K562 (cell line): ENCODE measurements around the gene SYNJ2. TPM values are rescaled to one million over a fixed set of nuclear protein-coding genes. Genes with fewer than 3 reads are reported as not detected.

ENCODE experiments used
- ATF1 ChIP-seq, 2 experiments: fragments of 450-650 bp in 1 of 2; IDR thresholded peaks; 2 replicates each; pipeline ENCODE4 v1.6.1; 2016; ENCODE audit warnings: missing compliant biosample characterization in 1 of 2, missing genetic modification characterization in 1 of 2
- CCNT2 ChIP-seq: IDR thresholded peaks from 2 replicates; pipeline ENCODE4 v1.6.1; 2011; ENCODE audit warnings: borderline replicate concordance, low read depth, mild to moderate bottlenecking, moderate library complexity, mixed read lengths, low read length; ENCODE audit not compliant: insufficient read length; ENCODE audit errors: extremely low read depth
- DMBX1 ChIP-seq: fragments of 250-450 bp; sonication (Bioruptor Pico); IDR thresholded peaks from 2 replicates; pipeline ENCODE4 v1.8.0; 2022; ENCODE audit warnings: inconsistent platforms, mild to moderate bottlenecking, moderate library complexity, borderline replicate concordance
- DPF2 ChIP-seq: fragments of 450-650 bp; IDR thresholded peaks from 2 replicates; pipeline ENCODE4 v1.6.1; 2016
- ELF2 ChIP-seq: fragments of 250-450 bp; sonication (Bioruptor Pico); IDR thresholded peaks from 2 replicates; pipeline ENCODE4 v1.5.0; 2021; ENCODE audit warnings: mild to moderate bottlenecking
- ETS2 ChIP-seq: IDR thresholded peaks from 2 replicates; pipeline ENCODE4 v1.6.1; 2016; ENCODE audit warnings: borderline replicate concordance, missing genetic modification characterization, mild to moderate bottlenecking, moderate library complexity, missing compliant biosample characterization; ENCODE audit not compliant: poor library complexity, severe bottlenecking
- LEF1 ChIP-seq: fragments of 450-650 bp; IDR thresholded peaks from 2 replicates; pipeline ENCODE4 v1.6.1; 2016; ENCODE audit warnings: mild to moderate bottlenecking
- MEF2D ChIP-seq: conservative IDR thresholded peaks from 2 replicates; pipeline ENCODE4 v1.6.1; 2016; ENCODE audit warnings: low read depth, missing genetic modification characterization, missing compliant biosample characterization
- NCOA1 ChIP-seq: fragments of 450-650 bp; IDR thresholded peaks from 2 replicates; pipeline ENCODE4 v1.6.1; 2016; ENCODE audit warnings: low read depth
- RB1 ChIP-seq: fragments of 450-650 bp; IDR thresholded peaks from 2 replicates; pipeline ENCODE4 v1.6.1; 2017; ENCODE audit warnings: low read depth, mild to moderate bottlenecking
- RBM22 ChIP-seq: fragments of 200-400 bp; formaldehyde crosslinking; IDR thresholded peaks from 2 replicates; pipeline ENCODE4 v1.6.1; 2018; ENCODE audit warnings: low read length, low read depth; ENCODE audit not compliant: poor library complexity, severe bottlenecking
- TBP ChIP-seq: optimal IDR thresholded peaks from 2 replicates; pipeline ENCODE3; 2011; ENCODE audit warnings: low read depth, low read length, improper control_type of control experiment
- YY1 ChIP-seq, 3 experiments: IDR thresholded peaks; 2 replicates each; pipeline ENCODE4 v1.6.1; 2011; ENCODE audit warnings: low read length in 2 of 3, mild to moderate bottlenecking in 2 of 3, moderate library complexity in 2 of 3, borderline replicate concordance in 1 of 3, control low read depth in 1 of 3, low read depth in 1 of 3; ENCODE audit not compliant: insufficient read depth in 3 of 3, insufficient replicate concordance in 2 of 3, control insufficient read depth in 1 of 3, insufficient read length in 1 of 3; ENCODE audit errors: extremely low read depth in 1 of 3
- ZNF57 ChIP-seq: fragments of 450-650 bp; formaldehyde crosslinking; IDR thresholded peaks from 2 replicates; pipeline ENCODE4 v1.4.0; 2020; ENCODE audit warnings: mild to moderate bottlenecking, moderate library complexity
- ZNF707 ChIP-seq: fragments of 250-450 bp; sonication (Bioruptor Pico); conservative IDR thresholded peaks from 2 replicates; pipeline ENCODE4 v1.8.0; 2022; ENCODE audit warnings: inconsistent platforms, mild to moderate bottlenecking, moderate library complexity
- polyA plus RNA-seq, 8 experiments: library from polyadenylated mRNA; depleted of rRNA in 4 of 8; stranded (reverse) in 5 of 8; unstranded in 3 of 8; fragments of >200 nt; fragmentation: Nextera tagmentation in 2 of 8; fragmentation: Illumina TruSeq in 1 of 8; extraction: Ambion mirVana in 2 of 8; extraction: Trizol in 1 of 8; gene quantifications; 2 replicates each; pipeline versions ENCODE4 v1.2.1 to v1.2.3, GENCODE V29; 2011 to 2014; ENCODE audit warnings: inconsistent platforms in 1 of 8, missing spikeins in 1 of 8
- total RNA-seq, 7 experiments: library from RNA; depleted of rRNA in 6 of 7; stranded (reverse); fragments of >200 nt in 6 of 7; fragmentation: Illumina TruSeq in 2 of 7; extraction: Trizol in 2 of 7; gene quantifications; 2 replicates each; pipeline versions ENCODE4 v1.2.1 to v1.2.3, GENCODE V29; 2011 to 2021; ENCODE audit warnings: low replicate concordance in 1 of 7
- TF ChIP-seq, protein P1 (sequence below): fragments of 450-650 bp; formaldehyde crosslinking; IDR thresholded peaks from 2 replicates; pipeline ENCODE4 v1.4.0; 2020; ENCODE audit warnings: mild to moderate bottlenecking, moderate library complexity
- TF ChIP-seq, protein P2 (sequence below): fragments of 250-450 bp; sonication (Bioruptor Pico); IDR thresholded peaks from 2 replicates; pipeline ENCODE4 v1.9.0; 2021; ENCODE audit warnings: mild to moderate bottlenecking
- TF ChIP-seq, protein P3 (sequence below), 3 experiments: fragments of 200-800 bp in 1 of 3; fragments of 250-450 bp in 1 of 3; fragments of 450-650 bp in 1 of 3; sonication (Bioruptor Pico) in 1 of 3; sonication (Bioruptor generic) in 1 of 3; formaldehyde crosslinking in 1 of 3; IDR thresholded peaks; 2 replicates each; pipeline versions ENCODE4 v1.6.1 to v1.8.0; 2016 to 2022; ENCODE audit warnings: mild to moderate bottlenecking in 2 of 3, missing genetic modification characterization in 2 of 3, missing compliant biosample characterization in 1 of 3, moderate library complexity in 1 of 3
- TF ChIP-seq, protein P4 (sequence below), 2 experiments: fragments of 450-650 bp; conservative IDR thresholded peaks; 2 replicates each; pipeline ENCODE4 v1.6.1; 2017; ENCODE audit warnings: mild to moderate bottlenecking in 2 of 2, moderate library complexity in 2 of 2

SYNJ2 gene
- total and polyA plus RNA-seq, 9 of the 15 experiments (the other 6 are each of a cell fraction or from before 2014, with no cell fraction given): 3.0 to 27.7 (median 17.8) TPM

DNA sequence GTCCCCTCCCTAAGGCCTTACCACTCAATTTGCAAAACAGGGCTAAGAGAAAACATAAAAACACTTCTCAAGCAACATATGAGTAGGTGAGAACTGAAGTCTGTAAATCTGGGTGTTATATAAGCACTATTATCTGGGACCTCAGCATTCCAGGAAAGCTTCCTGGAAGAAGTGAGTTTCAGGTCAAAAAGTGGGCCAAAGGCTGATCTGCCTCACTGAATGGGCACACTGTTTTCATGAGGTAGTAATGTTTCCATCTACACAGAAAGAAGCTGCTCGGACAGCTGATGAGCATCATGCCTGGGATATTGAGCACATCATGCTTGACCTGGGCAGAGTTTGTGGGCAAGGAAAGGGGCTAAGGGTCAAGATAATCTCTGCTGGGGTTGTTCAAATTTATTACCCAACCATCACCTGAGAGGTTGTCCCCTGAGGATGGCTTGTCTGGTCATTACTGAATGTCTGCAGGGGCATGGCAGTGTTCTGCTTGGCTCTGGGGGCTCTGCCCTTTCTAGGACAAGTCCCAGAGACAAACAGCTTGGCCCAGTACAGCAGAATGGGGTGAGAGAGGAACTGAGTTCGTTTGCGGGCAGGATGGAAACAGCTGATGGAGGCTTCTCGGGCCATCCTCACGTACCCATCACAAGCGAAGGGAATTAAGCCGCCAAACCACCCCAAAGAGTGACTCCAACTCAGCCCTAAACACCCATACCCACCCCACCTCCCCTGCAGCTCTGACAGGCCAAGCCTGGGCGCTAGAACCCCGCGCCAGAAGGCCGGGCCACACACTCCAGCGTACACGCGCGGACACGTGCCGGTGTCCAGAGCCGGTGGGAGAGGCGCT, 1.2 kb upstream of the SYNJ2 start (continued):
- TF ChIP-seq, protein P1, sequence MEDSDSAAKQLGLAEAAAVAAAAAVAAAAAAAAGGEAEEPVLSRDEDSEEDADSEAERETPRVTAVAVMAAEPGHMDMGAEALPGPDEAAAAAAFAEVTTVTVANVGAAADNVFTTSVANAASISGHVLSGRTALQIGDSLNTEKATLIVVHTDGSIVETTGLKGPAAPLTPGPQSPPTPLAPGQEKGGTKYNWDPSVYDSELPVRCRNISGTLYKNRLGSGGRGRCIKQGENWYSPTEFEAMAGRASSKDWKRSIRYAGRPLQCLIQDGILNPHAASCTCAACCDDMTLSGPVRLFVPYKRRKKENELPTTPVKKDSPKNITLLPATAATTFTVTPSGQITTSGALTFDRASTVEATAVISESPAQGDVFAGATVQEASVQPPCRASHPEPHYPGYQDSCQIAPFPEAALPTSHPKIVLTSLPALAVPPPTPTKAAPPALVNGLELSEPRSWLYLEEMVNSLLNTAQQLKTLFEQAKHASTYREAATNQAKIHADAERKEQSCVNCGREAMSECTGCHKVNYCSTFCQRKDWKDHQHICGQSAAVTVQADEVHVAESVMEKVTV (CRISPR knock-in tag): no peak
- TF ChIP-seq ATF1 (CRISPR knock-in tag; IDR thresholded peaks at IDR 0.05) (no peak), ATF1 (tag; IDR thresholded peaks at IDR 0.05) (no peak), ZNF57 (peak; percentile 61; the same call in 1 of the 2 replicates), MEF2D (tag) (no peak), DMBX1 (CRISPR knock-in tag) (no peak), ZNF707 (no peak), CCNT2 (no peak), ETS2 (tag) (no peak), ELF2 (no peak), NCOA1 (no peak), LEF1 (no peak), RBM22 (no peak), YY1 (IDR thresholded peaks at IDR 0.05; ENCODE audit: borderline replicate concordance in 1 of 3, control insufficient read depth in 1 of 3, extremely low read depth in 1 of 3, insufficient read depth in 3 of 3, insufficient read length in 1 of 3, insufficient replicate concordance in 2 of 3, low read depth in 1 of 3, low read length in 2 of 3) (no peak), DPF2 (peak; percentile 37; the same call in 1 of the 2 replicates), TBP (no peak), RB1 (no peak)
- TF ChIP-seq, protein P2, sequence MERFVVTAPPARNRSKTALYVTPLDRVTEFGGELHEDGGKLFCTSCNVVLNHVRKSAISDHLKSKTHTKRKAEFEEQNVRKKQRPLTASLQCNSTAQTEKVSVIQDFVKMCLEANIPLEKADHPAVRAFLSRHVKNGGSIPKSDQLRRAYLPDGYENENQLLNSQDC (CRISPR knock-in tag): no peak
- TF ChIP-seq, protein P3, sequence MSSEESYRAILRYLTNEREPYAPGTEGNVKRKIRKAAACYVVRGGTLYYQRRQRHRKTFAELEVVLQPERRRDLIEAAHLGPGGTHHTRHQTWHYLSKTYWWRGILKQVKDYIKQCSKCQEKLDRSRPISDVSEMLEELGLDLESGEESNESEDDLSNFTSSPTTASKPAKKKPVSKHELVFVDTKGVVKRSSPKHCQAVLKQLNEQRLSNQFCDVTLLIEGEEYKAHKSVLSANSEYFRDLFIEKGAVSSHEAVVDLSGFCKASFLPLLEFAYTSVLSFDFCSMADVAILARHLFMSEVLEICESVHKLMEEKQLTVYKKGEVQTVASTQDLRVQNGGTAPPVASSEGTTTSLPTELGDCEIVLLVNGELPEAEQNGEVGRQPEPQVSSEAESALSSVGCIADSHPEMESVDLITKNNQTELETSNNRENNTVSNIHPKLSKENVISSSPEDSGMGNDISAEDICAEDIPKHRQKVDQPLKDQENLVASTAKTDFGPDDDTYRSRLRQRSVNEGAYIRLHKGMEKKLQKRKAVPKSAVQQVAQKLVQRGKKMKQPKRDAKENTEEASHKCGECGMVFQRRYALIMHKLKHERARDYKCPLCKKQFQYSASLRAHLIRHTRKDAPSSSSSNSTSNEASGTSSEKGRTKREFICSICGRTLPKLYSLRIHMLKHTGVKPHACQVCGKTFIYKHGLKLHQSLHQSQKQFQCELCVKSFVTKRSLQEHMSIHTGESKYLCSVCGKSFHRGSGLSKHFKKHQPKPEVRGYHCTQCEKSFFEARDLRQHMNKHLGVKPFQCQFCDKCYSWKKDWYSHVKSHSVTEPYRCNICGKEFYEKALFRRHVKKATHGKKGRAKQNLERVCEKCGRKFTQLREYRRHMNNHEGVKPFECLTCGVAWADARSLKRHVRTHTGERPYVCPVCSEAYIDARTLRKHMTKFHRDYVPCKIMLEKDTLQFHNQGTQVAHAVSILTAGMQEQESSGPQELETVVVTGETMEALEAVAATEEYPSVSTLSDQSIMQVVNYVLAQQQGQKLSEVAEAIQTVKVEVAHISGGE (CRISPR knock-in tag; IDR thresholded peaks at IDR 0.05): no peak
- TF ChIP-seq, protein P4, sequence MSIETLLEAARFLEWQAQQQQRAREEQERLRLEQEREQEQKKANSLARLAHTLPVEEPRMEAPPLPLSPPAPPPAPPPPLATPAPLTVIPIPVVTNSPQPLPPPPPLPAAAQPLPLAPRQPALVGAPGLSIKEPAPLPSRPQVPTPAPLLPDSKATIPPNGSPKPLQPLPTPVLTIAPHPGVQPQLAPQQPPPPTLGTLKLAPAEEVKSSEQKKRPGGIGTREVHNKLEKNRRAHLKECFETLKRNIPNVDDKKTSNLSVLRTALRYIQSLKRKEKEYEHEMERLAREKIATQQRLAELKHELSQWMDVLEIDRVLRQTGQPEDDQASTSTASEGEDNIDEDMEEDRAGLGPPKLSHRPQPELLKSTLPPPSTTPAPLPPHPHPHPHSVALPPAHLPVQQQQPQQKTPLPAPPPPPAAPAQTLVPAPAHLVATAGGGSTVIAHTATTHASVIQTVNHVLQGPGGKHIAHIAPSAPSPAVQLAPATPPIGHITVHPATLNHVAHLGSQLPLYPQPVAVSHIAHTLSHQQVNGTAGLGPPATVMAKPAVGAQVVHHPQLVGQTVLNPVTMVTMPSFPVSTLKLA (conservative IDR thresholded peaks at IDR 0.05): peak; percentile 94 to 96; a peak in 3 of 4 replicates
